ENCODE data around the gene PSMG3.
A peak's percentile ranks its signal among the peaks of the same experiment; 100 is the strongest.

PSMG3 gene, protein sequence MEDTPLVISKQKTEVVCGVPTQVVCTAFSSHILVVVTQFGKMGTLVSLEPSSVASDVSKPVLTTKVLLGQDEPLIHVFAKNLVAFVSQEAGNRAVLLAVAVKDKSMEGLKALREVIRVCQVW

DNA sequence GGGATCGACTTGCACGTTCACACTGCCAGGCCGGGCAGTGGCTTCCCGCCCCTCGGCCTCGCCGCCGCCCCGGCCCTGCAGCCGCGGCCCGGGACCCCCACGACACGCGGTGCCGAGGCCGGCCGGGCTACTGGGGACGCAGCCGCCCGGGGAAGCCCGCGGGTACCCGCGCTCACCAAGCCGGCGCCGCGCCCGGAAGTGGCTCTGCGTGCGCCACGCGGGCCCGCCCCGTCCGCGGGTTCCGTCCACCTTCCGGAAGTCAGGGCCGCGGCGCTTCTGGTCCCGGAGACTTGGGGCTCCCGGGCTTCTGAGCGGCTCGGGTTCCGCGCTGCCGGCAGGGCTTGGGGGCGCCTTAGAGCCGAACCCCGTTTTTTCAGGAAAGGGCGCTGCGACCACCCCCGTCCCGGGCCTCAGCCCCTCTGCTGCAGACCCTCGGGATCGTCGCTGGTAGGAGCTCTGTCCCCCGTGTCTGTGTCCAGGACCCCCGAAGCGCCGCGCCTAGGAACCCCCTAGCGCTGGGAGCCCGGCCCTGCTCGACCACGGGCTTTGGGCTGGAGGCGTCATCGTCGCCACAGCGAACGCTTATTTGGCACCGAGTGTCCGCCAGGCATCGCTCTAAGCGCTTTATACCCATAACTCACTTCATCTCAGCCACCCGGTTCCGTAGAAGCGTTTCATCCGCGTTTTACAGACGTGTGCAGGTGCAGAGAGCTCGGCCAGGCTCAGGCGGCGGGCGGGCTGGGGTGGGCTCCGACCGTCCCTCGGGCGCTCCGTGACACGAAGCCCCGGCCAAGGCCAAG is at the start of gene PSMG3:
Gene PSMG3 (minus strand): TSS at position 200 of the 800 bp plus-strand sequence. CDS start 693 bp downstream, outside the sequence.
- peak; percentile 66 to 79 (median 72) for DNase-seq (ENCODE audit: low read depth in 3 of 3)

DNA sequence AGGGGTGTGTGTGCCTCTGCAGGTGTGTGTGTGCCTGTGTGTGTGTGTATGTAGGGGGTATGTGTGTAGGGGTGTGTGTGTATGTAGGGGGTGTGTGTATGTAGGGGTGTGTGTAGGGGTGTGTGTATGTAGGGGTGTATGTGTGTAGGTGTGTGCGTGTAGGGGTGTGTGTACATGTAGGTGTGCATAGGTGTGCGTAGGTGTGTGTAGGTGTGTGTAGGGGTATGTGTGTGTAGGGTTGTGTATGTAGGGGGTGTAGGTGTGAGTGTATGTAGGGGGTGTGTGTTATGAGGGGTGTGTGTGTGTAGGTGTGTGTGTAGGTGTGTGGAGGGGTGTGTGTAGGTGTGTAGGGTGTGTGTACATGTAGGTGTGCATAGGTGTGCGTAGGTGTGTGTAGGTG is 48.6 kb upstream of the PSMG3 start:
- no peak for DNase-seq (ENCODE audit: low read depth in 3 of 3)

DNA sequence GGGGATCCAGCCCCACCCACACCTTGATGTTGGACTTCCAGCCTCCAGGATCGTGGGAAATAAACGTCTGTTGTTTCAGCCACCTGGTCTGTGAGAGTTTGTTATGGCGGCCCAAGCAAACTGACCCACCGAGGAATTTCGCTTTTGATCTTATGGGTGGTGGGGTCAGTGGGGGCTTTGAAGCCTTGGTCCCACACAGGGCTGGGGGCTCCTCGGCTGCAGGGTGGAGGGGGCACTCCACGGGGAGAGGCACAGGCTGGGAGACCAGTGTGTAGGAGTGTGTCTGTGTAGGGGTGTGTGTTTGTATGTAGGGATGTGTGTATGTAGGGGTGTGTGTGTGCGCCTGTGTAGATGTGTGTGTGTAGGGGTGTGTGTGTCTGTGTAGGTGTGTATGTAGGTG is 48.1 kb upstream of the PSMG3 start:
- DNase-seq (ENCODE audit: low read depth in 3 of 3): no peak

DNA sequence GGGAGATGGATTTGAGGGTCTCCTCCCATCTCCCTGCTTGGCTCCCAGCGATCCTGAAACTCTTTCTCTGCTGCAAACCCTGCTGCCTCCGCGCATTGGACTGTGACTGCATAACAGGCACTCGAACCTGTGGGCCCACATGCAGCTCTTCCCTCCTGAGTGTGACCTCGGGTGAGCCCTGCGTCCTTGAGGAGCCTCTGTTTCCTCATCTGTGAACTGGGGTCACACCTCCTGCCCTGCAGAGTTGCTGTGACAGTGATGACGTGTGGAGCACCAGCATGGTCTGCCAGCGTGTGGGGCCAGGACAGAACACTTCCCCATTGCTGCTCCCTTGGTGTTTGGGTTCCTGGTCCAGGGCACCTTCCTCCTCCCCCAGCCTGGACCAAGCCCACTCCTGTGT is 46.9 kb upstream of the PSMG3 start:
- no peak for DNase-seq (ENCODE audit: low read depth in 3 of 3)

DNA sequence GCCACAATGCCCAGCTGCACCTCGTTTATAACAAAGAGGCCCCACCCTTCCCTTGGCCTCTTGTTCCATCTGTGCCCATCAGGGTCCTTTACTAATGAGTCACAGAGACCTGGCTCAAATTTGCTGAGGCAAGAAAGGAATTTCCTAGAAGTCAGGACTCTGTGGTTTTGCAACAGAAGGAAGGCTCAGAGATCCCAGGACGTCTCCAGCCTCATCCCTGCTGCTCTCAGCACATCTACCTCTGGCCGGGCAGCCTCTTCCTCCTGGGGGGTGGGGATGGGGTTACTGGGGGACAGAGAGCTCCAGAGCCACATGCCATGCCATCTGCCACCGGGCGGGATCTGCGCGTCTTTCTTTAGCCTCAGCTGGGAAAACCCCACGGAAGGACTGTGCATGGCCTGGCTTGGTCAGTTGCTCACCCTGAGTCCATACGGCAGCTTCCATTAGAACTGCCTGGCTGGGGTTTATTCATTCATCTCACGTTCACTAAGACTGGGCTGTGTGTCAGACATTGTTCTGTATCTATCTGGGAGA is 41.9 kb upstream of the PSMG3 start:
- no peak for DNase-seq (ENCODE audit: low read depth in 3 of 3)

DNA sequence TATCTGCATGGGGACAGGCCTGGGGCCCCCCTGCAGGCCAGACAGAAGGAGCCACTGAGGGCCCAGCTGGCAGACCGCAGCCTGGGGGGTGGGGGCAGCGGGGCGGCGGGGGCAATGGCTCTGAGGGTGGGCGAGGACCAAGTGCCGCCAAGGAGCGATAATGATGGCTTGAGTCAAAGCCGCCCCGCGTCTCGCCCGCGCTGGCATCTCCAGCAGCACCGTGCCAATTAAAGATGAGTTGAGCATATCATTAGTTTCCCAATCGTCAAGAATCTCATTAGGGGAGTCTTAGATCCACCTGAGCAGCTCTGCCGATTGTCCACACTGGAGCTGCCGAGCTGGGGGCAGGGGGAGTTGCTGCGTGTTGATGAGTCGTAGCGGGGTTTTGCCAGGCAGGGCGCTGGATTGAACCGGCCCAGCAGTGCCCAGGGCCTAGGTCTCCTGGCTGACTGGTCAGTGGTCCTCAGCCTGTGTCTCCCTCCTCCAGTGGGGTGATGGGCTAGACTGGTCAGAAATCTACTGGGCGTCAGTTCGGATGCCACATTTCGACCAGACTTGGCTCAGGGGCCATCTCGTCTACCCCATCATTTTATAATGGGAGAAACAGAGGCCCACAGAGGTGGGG is 41.0 kb upstream of the PSMG3 start:
- no peak for DNase-seq (ENCODE audit: low read depth in 3 of 3)

DNA sequence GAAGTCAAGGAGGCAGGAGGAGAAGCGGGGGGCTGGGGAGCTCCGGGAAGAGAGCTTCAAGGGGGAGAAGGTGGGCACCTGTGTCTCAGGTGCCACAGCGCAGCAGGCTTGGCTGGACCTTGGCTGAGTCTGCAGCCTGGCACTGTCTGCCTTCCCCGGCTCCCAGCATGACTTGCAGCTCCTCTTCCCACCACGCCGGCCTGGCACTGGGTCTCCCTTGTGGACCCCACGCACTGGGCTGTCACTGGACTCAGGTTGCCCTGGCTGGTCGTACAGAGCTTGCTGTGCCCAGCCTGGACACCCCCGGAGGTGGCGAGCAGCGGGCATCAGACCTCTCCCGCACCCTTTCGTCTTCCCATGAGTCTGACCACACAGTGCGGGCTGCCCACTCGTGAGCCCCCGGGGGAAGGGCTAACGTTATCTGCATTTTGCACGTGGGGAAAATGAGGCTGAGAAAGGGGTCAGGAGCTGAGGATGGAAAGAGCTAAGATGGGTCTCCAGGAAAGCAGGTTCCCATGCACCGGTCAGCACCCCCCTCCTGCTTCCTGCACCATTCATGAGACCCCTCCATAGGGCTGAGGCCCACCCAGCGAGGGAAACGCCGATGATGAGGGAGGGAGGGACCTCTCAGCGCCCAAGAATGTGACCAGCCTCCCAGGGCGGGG is 40.3 kb upstream of the PSMG3 start:
- no peak for DNase-seq (ENCODE audit: low read depth in 3 of 3)

DNA sequence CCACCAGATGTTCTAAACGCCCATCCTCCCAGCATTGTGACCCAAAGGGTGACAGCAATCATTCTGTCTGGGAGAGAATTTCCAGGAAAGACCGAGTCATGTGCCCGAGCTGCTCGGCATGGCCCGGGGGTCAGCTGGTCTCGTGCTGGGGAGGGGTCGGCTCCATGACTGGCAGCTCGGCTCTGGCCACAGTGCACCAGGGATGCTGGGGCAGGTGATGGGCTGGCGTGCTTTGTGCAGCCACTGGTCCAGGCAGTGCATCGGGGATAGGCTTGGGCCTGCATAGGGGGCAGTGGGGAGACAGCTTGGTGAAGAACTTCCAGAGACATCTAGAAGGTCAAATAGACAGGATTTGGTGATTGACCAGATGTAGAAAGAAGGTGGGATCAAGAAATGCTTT is 39.2 kb upstream of the PSMG3 start:
- DNase-seq (ENCODE audit: low read depth in 3 of 3): no peak

DNA sequence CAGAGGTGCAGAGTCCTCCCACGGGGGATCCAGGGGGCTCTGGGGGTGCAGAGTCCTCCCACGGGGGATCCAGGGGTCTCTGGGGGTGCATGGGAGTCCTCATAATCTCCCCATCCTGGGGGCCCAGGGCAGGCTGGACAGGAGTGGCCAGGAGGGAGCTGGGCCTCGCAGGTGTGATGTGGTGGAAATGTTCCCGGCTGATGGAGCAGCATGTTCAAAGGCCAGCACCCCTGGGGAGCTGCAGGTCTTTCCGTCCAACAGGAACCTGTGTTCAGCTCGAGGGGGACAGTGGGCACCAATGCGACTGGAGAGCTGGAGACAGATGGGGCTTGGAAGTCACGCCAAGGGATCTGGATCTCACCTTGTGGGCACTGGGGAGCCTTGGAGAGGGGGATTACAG is 38.5 kb upstream of the PSMG3 start:
- DNase-seq (ENCODE audit: low read depth in 3 of 3): no peak

DNA sequence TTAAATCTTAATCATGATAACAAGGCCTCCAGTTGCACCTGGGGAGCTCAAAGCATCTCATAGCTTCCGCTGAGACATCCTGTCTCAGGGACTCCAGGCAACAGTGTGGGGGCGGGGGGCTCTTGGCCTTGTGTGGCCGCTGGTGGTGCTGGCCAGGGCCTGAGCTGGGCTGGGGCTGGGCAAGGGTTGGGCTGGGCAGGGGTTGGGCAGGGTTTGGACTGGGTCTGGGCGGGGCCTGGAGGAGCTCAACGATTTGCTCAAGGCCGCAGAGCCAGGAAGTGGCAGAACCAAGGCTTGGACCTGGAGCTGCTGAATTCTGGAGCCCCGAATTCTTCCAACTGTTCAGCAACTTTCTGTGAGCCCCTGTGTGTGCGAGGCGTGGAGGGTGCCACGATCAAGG is 37.9 kb upstream of the PSMG3 start:
- no peak for DNase-seq (ENCODE audit: low read depth in 3 of 3)

DNA sequence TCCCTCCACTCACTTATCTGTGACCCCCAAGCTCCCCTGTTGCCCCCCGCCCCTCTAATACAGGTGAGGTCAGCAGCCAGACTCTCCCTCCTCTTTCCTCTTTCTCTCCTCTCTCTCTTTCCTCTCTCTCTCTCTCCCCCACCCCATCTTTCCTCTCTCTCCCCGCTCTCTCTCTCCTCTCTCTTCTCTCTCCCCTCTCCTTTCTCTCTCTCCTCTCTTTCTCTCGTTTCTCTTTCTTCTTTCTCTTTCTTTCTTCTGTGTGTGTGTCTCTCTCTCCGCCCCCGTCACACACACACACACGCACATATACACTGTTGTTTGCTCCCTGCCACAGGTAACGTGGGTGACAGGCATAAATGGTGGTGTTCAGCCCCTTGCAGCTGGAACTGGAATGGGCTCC is 37.2 kb upstream of the PSMG3 start:
- DNase-seq (ENCODE audit: low read depth in 3 of 3): no peak

DNA sequence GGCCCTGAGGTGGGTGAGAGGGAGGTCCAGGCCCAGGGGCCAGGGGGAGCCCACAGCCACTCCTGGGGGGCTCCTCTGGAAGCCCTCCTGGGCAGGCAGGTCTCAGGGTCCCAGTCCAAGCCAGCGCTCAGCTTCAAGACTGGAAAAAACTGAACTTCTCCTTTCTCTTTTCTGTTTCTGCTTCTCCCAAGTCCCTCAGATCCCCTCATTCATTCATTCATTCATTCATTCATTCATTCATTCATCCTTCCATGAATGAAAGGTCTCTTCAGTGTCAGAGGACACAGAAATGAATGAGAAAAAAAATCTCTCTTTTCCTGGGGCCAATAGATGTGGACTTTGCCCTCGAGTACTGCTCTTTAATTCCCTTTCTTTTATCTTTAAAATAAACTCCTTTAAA is 34.6 kb upstream of the PSMG3 start:
- no peak for DNase-seq (ENCODE audit: low read depth in 3 of 3)

DNA sequence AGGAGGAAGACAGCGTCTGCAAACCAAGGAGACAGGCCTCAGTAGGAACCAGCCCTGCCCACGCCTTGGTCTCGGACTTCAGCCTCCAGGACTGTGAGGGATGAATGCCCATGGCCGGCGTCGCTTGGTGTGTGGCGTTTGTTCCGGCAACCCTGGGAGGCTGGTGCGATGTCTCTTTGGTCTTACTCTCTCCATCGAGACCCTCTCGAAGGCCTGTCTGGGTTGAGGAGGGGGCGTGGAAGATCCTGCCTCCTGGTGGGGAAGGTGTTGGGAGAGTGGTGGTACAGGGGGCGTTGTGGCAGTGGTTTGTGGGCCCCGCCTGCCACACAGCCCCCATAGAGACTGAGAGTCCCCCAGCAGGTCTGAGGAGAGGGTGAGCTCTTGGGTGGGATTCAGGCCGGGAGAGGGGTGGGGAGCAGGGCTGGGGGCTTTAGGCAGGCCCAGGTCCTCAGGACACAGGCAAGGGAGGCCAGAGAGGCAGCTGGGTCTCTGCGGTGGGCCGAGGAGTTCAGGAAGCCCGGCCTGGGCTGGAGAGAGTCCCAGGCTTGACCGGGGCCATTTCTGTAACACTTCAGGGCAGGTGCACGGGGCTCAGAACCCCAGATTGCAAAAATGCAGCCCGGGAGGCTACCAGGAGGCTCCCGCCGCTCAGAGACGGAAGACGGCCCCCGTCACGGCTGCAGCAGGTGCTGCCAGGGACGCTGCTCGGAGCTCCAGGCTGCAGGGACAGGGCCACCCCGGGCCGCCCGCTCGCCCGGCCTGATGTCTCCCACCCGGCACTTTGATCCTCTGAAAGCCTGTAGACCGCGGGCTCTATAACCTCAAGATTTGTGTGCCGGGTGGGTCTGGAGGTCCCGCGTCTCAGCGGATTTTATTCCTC is 33.8 kb upstream of the PSMG3 start:
- no peak for DNase-seq (ENCODE audit: low read depth in 3 of 3)

DNA sequence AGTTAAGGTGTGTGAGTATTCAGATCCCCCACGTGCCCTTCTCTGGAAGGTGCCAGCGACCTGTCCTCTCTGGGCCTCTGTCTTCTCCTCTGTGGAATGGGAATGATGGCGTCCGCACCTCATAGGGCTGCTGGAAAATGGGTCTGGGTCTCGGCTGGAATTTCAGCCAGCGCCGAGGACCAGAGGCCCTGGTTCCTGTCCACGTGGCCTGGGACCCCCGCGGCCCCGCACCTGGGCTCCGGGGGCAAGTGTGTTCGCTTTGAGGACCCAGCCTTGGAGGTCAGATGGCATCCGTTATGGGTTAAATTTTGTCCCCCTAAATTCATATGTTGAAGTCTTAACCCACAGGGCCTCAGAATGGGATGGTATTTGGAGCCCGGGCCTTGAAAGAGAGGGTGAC is 32.6 kb upstream of the PSMG3 start:
- DNase-seq (ENCODE audit: low read depth in 3 of 3): no peak

DNA sequence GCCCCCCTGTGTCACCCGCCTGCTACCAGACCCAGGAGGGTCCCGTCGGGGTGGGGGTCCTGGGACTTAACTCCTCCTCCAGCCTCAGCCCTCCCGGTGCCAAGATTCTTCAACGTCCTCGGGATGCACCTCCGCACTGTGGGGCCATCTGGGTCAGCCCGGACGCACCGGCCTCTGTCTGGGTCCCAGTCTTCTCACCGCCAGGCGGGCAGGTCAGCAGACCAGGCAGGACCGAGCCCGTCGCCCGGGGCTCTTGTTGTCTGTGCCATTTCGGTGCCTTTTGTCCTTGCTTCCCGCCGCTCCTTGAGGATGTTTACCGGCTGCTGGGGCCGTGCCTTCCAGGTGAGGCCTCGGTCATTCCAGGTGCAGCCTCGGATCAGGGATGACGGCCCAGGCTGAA is 32.1 kb upstream of the PSMG3 start:
- no peak for DNase-seq (ENCODE audit: low read depth in 3 of 3)

DNA sequence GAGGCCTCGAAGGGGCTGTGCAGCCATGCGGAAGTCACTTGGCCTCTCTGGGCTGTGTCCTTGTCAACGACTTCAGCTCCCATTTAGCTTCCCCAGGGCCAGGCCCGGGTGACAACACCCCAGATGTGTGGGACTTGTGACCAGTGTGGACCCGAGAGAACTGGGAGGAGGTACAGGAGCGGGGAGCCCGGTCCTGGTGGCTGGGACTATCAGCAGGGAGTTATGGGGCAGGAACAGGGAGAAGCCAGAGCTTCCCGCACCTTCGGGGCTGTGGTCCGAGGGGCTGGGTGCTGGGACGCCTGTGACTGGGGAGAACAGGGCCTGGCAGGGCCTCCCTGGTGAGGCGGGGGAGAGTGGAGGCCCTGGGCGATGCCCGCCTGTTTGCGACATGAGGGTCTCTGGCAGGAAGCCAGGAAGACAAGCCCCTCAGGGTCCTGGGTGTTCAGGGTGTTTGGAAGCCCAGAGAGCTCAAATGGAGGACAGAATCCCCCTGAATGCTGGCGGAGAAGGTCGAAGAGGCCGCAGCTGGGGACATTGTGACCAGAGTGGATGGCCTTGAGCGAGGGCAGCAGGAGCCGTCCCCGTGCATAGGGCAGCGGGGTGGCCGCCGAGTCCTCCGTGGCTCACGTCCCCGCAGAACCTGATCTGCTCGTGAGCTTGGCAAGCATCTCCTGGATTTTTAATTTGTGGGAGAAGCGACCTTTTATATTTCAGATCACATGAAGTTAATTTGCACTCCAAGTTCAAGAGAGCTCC is 30.0 kb upstream of the PSMG3 start:
- no peak for DNase-seq (ENCODE audit: low read depth in 3 of 3)

DNA sequence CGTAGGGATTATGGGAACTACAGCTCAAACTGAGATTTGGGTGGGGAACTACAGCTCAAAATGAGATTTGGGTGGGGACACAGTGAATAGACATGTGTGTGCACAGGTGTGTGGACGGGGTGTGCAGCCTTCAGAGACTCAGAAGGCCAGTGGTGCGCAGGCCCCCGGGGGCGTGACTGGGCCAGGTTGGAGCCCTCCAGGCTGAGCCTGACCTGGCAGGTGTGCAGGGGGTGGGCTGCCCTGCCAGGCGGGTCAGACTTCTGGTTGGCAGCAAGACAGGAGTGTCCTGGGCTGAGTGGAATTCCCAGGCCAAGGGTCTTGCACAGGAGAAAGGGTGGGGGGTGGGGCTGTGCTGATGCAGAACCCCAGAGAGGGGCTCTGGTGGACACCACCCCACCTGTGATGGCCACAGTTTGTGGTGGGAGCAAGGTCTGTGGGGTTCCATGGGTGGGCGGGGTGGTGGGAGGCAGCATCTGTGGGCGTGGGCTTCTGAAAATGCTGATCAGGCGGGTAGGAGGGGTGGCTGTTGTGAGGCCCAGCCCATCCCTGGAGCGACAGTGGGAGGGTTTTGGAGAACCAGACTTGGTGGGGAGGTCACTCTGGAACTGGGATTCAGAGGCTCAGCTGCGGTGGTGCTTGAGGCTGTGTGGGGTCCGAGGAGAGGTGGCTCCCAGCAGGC is 29.3 kb upstream of the PSMG3 start:
- DNase-seq (ENCODE audit: low read depth in 3 of 3): no peak

DNA sequence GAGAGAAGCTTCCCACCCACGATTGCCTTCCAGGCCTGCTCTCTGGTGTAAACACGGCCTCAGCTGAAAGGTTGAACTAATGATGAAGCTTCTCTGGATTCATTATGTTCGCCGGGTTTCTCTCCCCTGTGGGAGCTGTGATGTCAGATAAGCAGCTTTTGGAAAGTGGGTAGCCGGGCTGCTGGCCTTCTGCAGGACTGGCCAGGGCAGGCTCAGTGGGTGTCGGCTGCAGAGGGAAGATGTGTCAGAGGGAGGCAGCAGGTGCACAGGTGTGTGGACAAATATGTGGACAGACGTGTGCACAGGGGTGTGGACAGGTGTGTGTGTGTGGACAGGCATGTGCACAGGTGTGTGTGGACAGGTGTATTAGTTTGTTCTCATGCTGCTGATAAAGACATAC is 28.5 kb upstream of the PSMG3 start:
- DNase-seq (ENCODE audit: low read depth in 3 of 3): no peak

DNA sequence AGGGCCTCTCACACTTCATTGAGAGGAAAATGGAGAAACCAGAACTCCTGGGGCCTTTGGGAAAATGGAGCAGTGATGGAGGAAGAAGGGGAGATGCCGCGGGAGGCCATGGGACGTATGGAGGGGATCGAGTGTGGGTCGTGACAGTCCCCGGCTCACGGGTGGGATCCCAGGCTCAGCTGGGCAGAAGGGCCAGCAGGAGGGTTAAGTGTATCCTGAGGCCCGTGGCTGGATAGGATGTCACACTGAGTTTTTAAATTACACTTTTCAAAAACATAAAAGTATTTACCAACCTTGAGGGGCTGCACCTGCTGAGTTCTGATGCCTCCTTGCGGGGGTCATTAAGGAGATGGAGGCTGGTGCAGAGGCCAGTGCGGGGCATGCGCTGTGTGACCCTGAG is 28.0 kb upstream of the PSMG3 start:
- no peak for DNase-seq (ENCODE audit: low read depth in 3 of 3)

DNA sequence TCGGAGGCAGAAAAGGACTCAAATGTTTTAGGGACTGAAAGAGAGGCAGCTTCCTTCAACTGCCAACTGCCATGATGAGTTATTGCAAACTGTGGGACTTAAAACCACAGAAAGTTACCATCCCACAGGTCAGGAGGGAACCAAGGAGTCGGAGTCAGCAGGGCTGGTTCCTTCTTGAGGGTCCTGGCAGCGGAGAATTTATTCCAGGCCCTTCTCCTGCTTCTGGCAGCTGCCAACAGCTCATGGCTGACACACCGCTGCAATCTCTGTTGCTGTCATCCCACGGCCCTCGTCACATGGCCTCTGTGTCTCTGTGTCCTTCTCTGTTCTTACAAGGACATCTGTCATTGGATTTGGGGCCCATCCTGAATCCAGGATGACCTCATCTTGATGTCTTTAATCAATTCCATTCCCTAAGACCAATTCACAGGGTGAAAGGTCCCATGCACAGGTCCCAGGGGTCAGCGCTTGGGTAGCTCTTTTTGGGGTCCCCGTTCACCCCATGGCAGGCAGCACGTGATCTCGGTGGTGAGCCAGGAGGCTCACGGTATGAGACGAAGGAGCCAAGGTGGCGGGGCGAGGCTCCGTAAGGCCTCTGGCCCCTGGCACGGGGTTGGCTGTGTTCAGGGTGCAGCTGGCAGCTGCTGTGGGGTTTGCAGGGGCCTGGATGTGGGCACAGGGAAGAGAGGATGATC is 27.4 kb upstream of the PSMG3 start:
- DNase-seq (ENCODE audit: low read depth in 3 of 3): no peak

Measured in stimulated activated CD4-positive, alpha-beta T cell treated with anti-CD3 and anti-CD28 coated beads, TNF-alpha, amount 100 ng/mL, for 4 hours (primary cell).